GM12878 (cell line): Measurements from ENCODE around the gene TBC1D25.

Source experiments
- CBX3 ChIP-seq: fragments of 200-600 bp; sonication (generic); IDR thresholded peaks from 2 replicates; pipeline ENCODE4 v1.6.1; 2016; ENCODE audit warnings: low read depth, borderline replicate concordance
- ZNF622 ChIP-seq: fragments of 450-650 bp; IDR thresholded peaks from 2 replicates; pipeline ENCODE4 v1.6.1; 2017; ENCODE audit warnings: mild to moderate bottlenecking, inconsistent platforms

DNA sequence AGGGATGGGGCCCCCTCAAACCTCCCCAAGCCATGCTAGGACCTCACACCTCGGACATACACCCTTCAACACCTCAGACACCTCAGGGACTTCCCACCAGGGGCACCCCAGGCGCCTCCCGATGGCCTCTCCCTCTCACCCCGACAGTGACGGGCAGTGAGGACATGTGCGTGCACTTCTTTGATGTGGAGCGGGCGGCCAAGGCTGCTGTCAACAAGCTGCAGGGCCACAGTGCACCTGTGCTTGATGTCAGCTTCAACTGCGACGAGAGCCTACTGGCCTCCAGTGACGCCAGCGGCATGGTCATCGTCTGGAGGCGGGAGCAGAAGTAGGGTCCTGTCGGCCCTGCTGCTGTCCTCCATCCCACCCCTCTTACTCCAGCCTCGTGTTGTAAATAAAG lies 65.2 kb downstream of the TBC1D25 start:
- no peak for TF ChIP-seq CBX3
- TF ChIP-seq ZNF622 = no peak
